Keratinocyte (primary cell): Measurements from ENCODE around the gene NPM1. TPM values are rescaled to one million over a fixed set of nuclear protein-coding genes. Genes with fewer than 3 reads are reported as not detected.
"Not testable (repeated sequence)": the region's sequence is repeated elsewhere in the genome, so short reads cannot be mapped to it uniquely, and the experiment has no call there.

Experiments
- DNase-seq: peaks from one replicate; pipeline ENCODE4 v3.0.0-alpha.2; 2011; ENCODE audit warnings: low read depth, missing footprints, low spot score
- FAIRE-seq: peaks from 2 replicates; lab custom pipeline; 2011; peaks lifted over from hg19 to GRCh38; lab: Jason Lieb, UNC
- H2AFZ ChIP-seq: 2 replicates; pipeline ENCODE4 v1.6.0; 2012; ENCODE audit warnings: low read length, control low read depth, inconsistent platforms; ENCODE audit not compliant: control insufficient read depth
- H3K27ac ChIP-seq: 2 replicates; pipeline ENCODE4 v1.5.1; 2011; ENCODE audit warnings: low read length; ENCODE audit not compliant: control insufficient read depth, insufficient read depth
- H3K27me3 ChIP-seq: 3 replicates; pipeline ENCODE4 v1.6.0; 2011; ENCODE audit warnings: low read length; ENCODE audit not compliant: control insufficient read depth, insufficient read depth; ENCODE audit errors: extremely low read depth
- H3K36me3 ChIP-seq, 2 experiments: 2 replicates in 1 of 2; 3 replicates in 1 of 2; pipeline ENCODE4 v1.5.1; 2011; ENCODE audit warnings: low read length in 2 of 2, mild to moderate bottlenecking in 1 of 2; ENCODE audit not compliant: control insufficient read depth in 2 of 2, insufficient read depth in 2 of 2; ENCODE audit errors: extremely low read depth in 1 of 2
- H3K4me1 ChIP-seq: 3 replicates; pipeline ENCODE4 v1.5.1; 2011; ENCODE audit warnings: low read length; ENCODE audit not compliant: control insufficient read depth, insufficient read depth; ENCODE audit errors: extremely low read depth
- H3K4me2 ChIP-seq: 3 replicates; pipeline ENCODE4 v1.6.0; 2011; ENCODE audit warnings: low read depth, low read length; ENCODE audit not compliant: control insufficient read depth, insufficient read depth; ENCODE audit errors: extremely low read depth
- H3K4me3 ChIP-seq, 3 experiments: fragments of 200-600 bp in 1 of 3; sonication (generic) in 1 of 3; 2 replicates in 2 of 3; 3 replicates in 1 of 3; pipeline ENCODE4 v1.5.1; 2011 to 2016; ENCODE audit warnings: low read length in 3 of 3, mild to moderate bottlenecking in 3 of 3, control low read depth in 2 of 3, inconsistent platforms in 1 of 3, low read depth in 1 of 3, mixed read lengths in 1 of 3, mixed run types in 1 of 3, moderate library complexity in 1 of 3; ENCODE audit not compliant: control insufficient read depth in 2 of 3, insufficient read depth in 2 of 3; ENCODE audit errors: extremely low read depth in 1 of 3
- H3K79me2 ChIP-seq: 2 replicates; pipeline ENCODE4 v1.6.0; 2012; ENCODE audit warnings: low read length; ENCODE audit not compliant: control insufficient read depth, insufficient read depth
- H3K9ac ChIP-seq: 3 replicates; pipeline ENCODE4 v1.6.0; 2011; ENCODE audit warnings: low read length; ENCODE audit not compliant: control insufficient read depth, insufficient read depth; ENCODE audit errors: extremely low read depth
- H3K9me1 ChIP-seq: 3 replicates; pipeline ENCODE4 v1.6.0; 2011; ENCODE audit warnings: low read length; ENCODE audit not compliant: control insufficient read depth, insufficient read depth; ENCODE audit errors: extremely low read depth
- H3K9me3 ChIP-seq: 2 replicates; pipeline ENCODE4 v1.5.1; 2012; ENCODE audit warnings: low read depth, low read length; ENCODE audit not compliant: control insufficient read depth
- H4K20me1 ChIP-seq: 3 replicates; pipeline ENCODE4 v1.6.0; 2011; ENCODE audit warnings: low read length; ENCODE audit not compliant: control insufficient read depth, insufficient read depth; ENCODE audit errors: extremely low read depth
- EZH2 ChIP-seq: IDR thresholded peaks from one replicate; pipeline ENCODE4 v1.6.1; 2012; ENCODE audit warnings: inconsistent platforms, mild to moderate bottlenecking, low read length, moderate library complexity
- dilution Hi-C: fragments of 300-500 bp; cut with MboI; formaldehyde crosslinking; loops from one replicate; pipeline ENCODE4 v1.7.0; 2020; ENCODE audit warnings: low sequenced_read_pairs; ENCODE audit not compliant: extremely low pct_ligation_motif_present
- polyA plus RNA-seq, 5 experiments: library from polyadenylated mRNA; depleted of rRNA in 3 of 5; stranded (reverse) in 3 of 5; stranded (forward) in 1 of 5; unstranded in 1 of 5; fragments of >200 nt; gene quantifications; 1 replicate in 1 of 5; 2 replicates in 3 of 5; 3 replicates in 1 of 5; pipeline versions ENCODE4 v1.2.1 to v1.2.3, GENCODE V29; 2011 to 2012; ENCODE audit warnings: missing spikeins in 2 of 5, low read depth in 1 of 5, low replicate concordance in 1 of 5
- TF ChIP-seq, protein P1 (sequence below), 3 experiments: IDR thresholded peaks in 1 of 3; conservative IDR thresholded peaks in 1 of 3; optimal IDR thresholded peaks in 1 of 3; 2 replicates in 2 of 3; 3 replicates in 1 of 3; pipeline versions ENCODE3 to v1.5.1; 2011; ENCODE audit warnings: low read length in 3 of 3, mild to moderate bottlenecking in 3 of 3, moderate library complexity in 2 of 3, control low read depth in 1 of 3, inconsistent platforms in 1 of 3; ENCODE audit not compliant: insufficient read depth in 2 of 3; ENCODE audit errors: extremely low read depth in 1 of 3

The NPM1 gene
- polyA plus RNA-seq, 1 donor (not counting 4 experiments of a cell fraction or from before 2014, with no cell fraction given): 2,398 TPM

DNA sequence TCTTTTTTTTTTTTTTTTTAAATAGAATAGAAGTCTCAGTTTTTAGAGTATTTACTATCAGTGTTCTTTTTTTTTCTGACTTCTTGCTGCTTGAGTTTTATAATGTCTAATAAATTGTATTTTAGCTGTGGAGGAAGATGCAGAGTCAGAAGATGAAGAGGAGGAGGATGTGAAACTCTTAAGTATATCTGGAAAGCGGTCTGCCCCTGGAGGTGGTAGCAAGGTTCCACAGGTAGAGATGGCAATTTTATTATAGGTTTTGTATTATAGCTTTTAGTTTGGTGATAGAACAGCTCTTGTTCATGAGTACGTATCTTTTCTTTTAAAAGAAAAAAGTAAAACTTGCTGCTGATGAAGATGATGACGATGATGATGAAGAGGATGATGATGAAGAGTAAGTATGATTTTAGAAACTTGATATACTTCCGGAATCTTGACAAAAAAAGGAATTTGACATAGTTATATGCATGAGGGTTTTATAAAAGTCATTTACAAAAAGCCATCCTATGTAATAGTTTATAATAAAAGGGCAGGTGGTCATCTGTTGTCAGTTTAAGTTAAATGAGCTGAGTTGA lies 5.0 kb downstream of the NPM1 start:
- dilution Hi-C loops: no loop called here
- DNase-seq (no peak), FAIRE-seq (no peak)
- H3K4me1 ChIP-seq: peaks cover 31% of the 10 kb centered on the region
- peaks cover 2% of the 10 kb centered on the region for H3K9me1 ChIP-seq
- TF ChIP-seq EZH2: no peak
- TF ChIP-seq, protein P1, sequence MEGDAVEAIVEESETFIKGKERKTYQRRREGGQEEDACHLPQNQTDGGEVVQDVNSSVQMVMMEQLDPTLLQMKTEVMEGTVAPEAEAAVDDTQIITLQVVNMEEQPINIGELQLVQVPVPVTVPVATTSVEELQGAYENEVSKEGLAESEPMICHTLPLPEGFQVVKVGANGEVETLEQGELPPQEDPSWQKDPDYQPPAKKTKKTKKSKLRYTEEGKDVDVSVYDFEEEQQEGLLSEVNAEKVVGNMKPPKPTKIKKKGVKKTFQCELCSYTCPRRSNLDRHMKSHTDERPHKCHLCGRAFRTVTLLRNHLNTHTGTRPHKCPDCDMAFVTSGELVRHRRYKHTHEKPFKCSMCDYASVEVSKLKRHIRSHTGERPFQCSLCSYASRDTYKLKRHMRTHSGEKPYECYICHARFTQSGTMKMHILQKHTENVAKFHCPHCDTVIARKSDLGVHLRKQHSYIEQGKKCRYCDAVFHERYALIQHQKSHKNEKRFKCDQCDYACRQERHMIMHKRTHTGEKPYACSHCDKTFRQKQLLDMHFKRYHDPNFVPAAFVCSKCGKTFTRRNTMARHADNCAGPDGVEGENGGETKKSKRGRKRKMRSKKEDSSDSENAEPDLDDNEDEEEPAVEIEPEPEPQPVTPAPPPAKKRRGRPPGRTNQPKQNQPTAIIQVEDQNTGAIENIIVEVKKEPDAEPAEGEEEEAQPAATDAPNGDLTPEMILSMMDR (optimal IDR thresholded peaks at IDR 0.05 in 1 of 3, IDR thresholded peaks at IDR 0.05 in 1 of 3, conservative IDR thresholded peaks at IDR 0.05 in 1 of 3; ENCODE audit: extremely low read depth in 1 of 3, insufficient read depth in 2 of 3, low read length in 3 of 3): no peak
- no peak overlapping the region for H3K4me2 ChIP-seq
- H3K79me2 ChIP-seq: peaks cover 100% of the 10 kb centered on the region
- no peaks in the 10 kb centered on the region for H3K9me3 ChIP-seq
- peaks cover 87% of the 10 kb centered on the region for H4K20me1 ChIP-seq
- no peak overlapping the region for H3K4me3 ChIP-seq
- H3K36me3 ChIP-seq: peaks cover 26 to 69% of the 10 kb centered on the region in 2 experiments
- no peak overlapping the region for H2AFZ ChIP-seq
- H3K27ac ChIP-seq: no peak overlapping the region
- H3K9ac ChIP-seq: no peak overlapping the region
- H3K27me3 ChIP-seq: no peaks in the 10 kb centered on the region

DNA sequence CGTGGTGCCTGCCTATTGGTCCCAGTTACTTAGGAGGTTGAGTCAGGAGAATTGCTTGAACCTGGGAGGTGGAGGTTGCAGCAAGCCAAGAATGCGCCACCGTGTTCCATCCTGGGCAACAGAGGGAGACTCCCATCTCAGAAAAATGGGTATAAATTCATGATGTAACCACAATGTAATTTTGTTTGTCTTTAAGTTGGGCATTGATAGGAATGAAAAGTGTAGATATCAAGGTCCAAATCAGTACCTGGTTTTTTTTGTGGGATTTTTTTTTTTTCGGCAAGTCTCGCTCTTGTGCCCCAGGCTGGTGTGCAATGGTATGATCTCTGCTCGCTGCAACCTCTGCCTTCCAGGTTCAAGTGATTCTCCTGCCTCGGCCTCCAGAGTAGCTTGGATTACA lies 7.4 kb downstream of the NPM1 start:
- Histone ChIP-seq H3K79me2 (peaks cover 100% of the 10 kb centered on the region), H3K27me3 (no peaks in the 10 kb centered on the region), H3K9me1 (peaks cover 2% of the 10 kb centered on the region), H3K9ac (no peak overlapping the region), H3K4me1 (peaks cover 30% of the 10 kb centered on the region), H3K9me3 (no peaks in the 10 kb centered on the region), H3K27ac (no peak overlapping the region), H4K20me1 (peaks cover 97% of the 10 kb centered on the region), H3K4me3 (no peak overlapping the region), H2AFZ (no peak overlapping the region), H3K4me2 (no peak overlapping the region), H3K36me3 (peaks cover 24 to 76% of the 10 kb centered on the region in 2 experiments)
- FAIRE-seq (no peak), DNase-seq (no peak)
- no peak for TF ChIP-seq EZH2
- TF ChIP-seq, protein P1 (optimal IDR thresholded peaks at IDR 0.05 in 1 of 3, IDR thresholded peaks at IDR 0.05 in 1 of 3, conservative IDR thresholded peaks at IDR 0.05 in 1 of 3; ENCODE audit: extremely low read depth in 1 of 3, insufficient read depth in 2 of 3, low read length in 3 of 3): no peak
- dilution Hi-C loops: no loop called here

DNA sequence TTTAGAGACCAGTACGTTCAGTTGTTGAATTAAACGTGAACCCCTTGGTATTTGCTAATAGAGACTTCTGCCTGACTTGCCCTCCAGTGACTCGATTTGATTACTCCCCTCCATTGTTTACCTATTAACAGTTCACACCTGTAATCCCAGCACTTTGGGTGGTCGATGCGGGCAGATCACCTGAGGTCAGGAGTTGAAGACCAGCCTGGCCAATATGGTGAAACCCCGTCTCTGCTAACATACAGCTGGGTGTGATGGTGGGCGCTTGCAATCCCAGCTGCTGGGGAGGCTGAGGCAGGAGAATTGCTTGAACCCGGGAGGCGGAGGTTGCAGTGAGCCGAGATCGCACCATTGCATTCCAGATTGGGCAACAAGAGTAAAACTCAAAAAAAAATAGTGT lies 8.9 kb downstream of the NPM1 start:
- H3K27ac ChIP-seq, DNase-seq, H3K27me3 ChIP-seq, H2AFZ ChIP-seq, H3K9ac ChIP-seq, H3K9me3 ChIP-seq, FAIRE-seq, H3K4me3 ChIP-seq, H3K4me2 ChIP-seq, dilution Hi-C loops, H3K9me1 ChIP-seq: not testable (repeated sequence)
- Histone ChIP-seq H4K20me1 (peaks cover 93% of the 10 kb centered on the region), H3K4me1 (peaks cover 16% of the 10 kb centered on the region), H3K36me3 (peaks cover 31 to 73% of the 10 kb centered on the region in 2 experiments), H3K79me2 (peaks cover 100% of the 10 kb centered on the region)
